RWPE2 (cell line): ENCODE results near the gene C4orf51.
"Not testable (repeated sequence)": the region's sequence is repeated elsewhere in the genome, so short reads cannot be mapped to it uniquely, and the experiment has no call there.

Experiments
- ATAC-seq: fragments of 200-7000 bp; cut with Tn5 transposase; 3 replicates; pipeline ENCODE4 v1.9.1; 2021; ENCODE audit warnings: low read depth
- DNase-seq: peaks from one replicate; pipeline ENCODE4 v3.0.0-alpha.2; 2020; ENCODE audit warnings: low spot score
- H3K27ac ChIP-seq: fragments of 450-650 bp; 2 replicates; pipeline ENCODE4 v1.5.1; 2017; ENCODE audit warnings: mild to moderate bottlenecking; ENCODE audit not compliant: poor library complexity, severe bottlenecking
- H3K27me3 ChIP-seq: fragments of 250-450 bp; sonication (Bioruptor Pico); 2 replicates; pipeline ENCODE4 v1.5.1; 2021; ENCODE audit warnings: mild to moderate bottlenecking, moderate library complexity; ENCODE audit not compliant: insufficient read depth, poor library complexity, severe bottlenecking
- H3K36me3 ChIP-seq: fragments of 250-450 bp; sonication (Bioruptor Pico); 2 replicates; pipeline ENCODE4 v1.5.1; 2020; ENCODE audit warnings: low read depth, mild to moderate bottlenecking, moderate library complexity
- H3K4me1 ChIP-seq: fragments of 250-450 bp; sonication (Bioruptor Pico); 2 replicates; pipeline ENCODE4 v1.5.1; 2021; ENCODE audit warnings: mild to moderate bottlenecking, moderate library complexity; ENCODE audit not compliant: insufficient read depth, poor library complexity, severe bottlenecking
- H3K4me3 ChIP-seq: fragments of 250-450 bp; sonication (Bioruptor Pico); 2 replicates; pipeline ENCODE4 v1.5.1; 2021; ENCODE audit warnings: mild to moderate bottlenecking, moderate library complexity; ENCODE audit not compliant: severe bottlenecking
- H3K9me3 ChIP-seq: fragments of 250-450 bp; sonication (Bioruptor Pico); 2 replicates; pipeline ENCODE4 v1.5.1; 2021; ENCODE audit warnings: mild to moderate bottlenecking, moderate library complexity; ENCODE audit not compliant: severe bottlenecking
- CTCF ChIP-seq: fragments of 450-650 bp; IDR thresholded peaks from one replicate; pipeline ENCODE4 v1.5.1; 2017; ENCODE audit warnings: mild to moderate bottlenecking, moderate library complexity; ENCODE audit not compliant: poor library complexity, severe bottlenecking

Gene C4orf51

GRCh38 chr4:145681956-145682355 lies 2.0 kb downstream of the C4orf51 start:
- Histone ChIP-seq H3K9me3 (no peaks in the 10 kb centered on the region), H3K27me3 (no peaks in the 10 kb centered on the region), H3K27ac (no peak overlapping the region), H3K4me1 (peaks cover 5% of the 10 kb centered on the region), H3K4me3 (no peak overlapping the region), H3K36me3 (no peaks in the 10 kb centered on the region)
- ATAC-seq (no peak), DNase-seq (no peak)
- TF ChIP-seq CTCF, result no peak

- H3K27me3 ChIP-seq, result no peaks in the 10 kb centered on the region
- H3K4me3 ChIP-seq, result no peak overlapping the region
- H3K4me1 ChIP-seq, result no peaks in the 10 kb centered on the region
- TF ChIP-seq CTCF, result no peak
- no peaks in the 10 kb centered on the region for H3K9me3 ChIP-seq
- DNase-seq (no peak), ATAC-seq (no peak)
- no peak overlapping the region for H3K27ac ChIP-seq
- H3K36me3 ChIP-seq, result no peaks in the 10 kb centered on the region
These were observed 7.0 kb downstream of the C4orf51 start for GRCh38 chr4:145686991-145687390.

GRCh38 chr4:145690610-145691009 lies 10.7 kb downstream of the C4orf51 start:
- no peak overlapping the region for H3K27ac ChIP-seq
- H3K36me3 ChIP-seq, result no peaks in the 10 kb centered on the region
- DNase-seq (no peak), ATAC-seq (no peak)
- no peak for TF ChIP-seq CTCF
- no peaks in the 10 kb centered on the region for H3K27me3 ChIP-seq
- H3K4me3 ChIP-seq, result no peak overlapping the region
- H3K4me1 ChIP-seq, result no peaks in the 10 kb centered on the region
- H3K9me3 ChIP-seq, result no peaks in the 10 kb centered on the region

- not testable (repeated sequence) for H3K27ac ChIP-seq, ATAC-seq, H3K36me3 ChIP-seq, H3K9me3 ChIP-seq, DNase-seq, H3K4me3 ChIP-seq, H3K27me3 ChIP-seq, H3K4me1 ChIP-seq
These were observed 11.5 kb downstream of the C4orf51 start for GRCh38 chr4:145691416-145691815.

GRCh38 chr4:145694929-145695328 lies 15.0 kb downstream of the C4orf51 start:
- ATAC-seq (no peak), DNase-seq (no peak)
- H3K36me3 ChIP-seq, result no peaks in the 10 kb centered on the region

More at GRCh38 chr4:145694929-145695328, 15.0 kb downstream of the C4orf51 start:
- no peak overlapping the region for H3K4me3 ChIP-seq
- no peaks in the 10 kb centered on the region for H3K27me3 ChIP-seq
- H3K9me3 ChIP-seq, result no peaks in the 10 kb centered on the region
- no peaks in the 10 kb centered on the region for H3K4me1 ChIP-seq
- no peak overlapping the region for H3K27ac ChIP-seq
- TF ChIP-seq CTCF, result no peak
